HG03159 (cell line): Measurements from ENCODE around the gene SURF1.
"Not testable (repeated sequence)": the region's sequence is repeated elsewhere in the genome, so short reads cannot be mapped to it uniquely, and the experiment has no call there.

ENCODE experiments used
- ATAC-seq: cut with Tn5 transposase; IDR thresholded peaks from one replicate; pipeline ENCODE4 v1.9.1; 2021; ENCODE audit warnings: mild to moderate bottlenecking, moderate library complexity; ENCODE audit not compliant: unreplicated experiment

The SURF1 gene

DNA sequence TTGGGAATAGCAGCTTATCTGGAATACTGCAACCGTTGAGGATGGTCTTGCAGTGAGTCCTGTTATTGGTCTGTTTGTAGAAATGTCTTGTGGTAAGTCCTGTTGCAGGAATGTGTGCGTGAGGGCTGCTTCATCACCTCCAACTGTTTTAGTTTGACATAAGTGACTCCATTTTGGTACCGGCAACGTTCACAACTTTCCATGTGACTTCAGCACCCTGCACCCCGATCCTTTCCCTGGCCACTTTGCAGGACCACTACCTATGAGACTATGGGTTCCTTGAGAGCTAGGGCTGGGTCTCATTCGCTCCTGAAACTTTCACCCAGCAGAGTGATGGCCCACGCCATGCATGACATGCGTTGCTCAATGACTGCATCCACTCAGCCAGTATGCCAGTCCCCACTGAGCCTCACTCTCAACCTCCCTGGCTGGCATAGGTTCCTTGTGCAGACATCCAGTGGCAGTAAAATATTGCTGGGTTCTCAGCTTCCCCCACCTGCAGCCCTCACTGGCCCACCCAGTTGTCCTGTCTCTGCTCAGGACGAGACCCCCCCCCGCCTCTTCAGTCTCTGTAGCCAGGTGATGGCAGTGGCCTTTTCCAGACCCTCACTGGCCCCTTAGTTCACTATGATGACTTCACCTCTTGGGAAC is 28.3 kb downstream of the SURF1 start:
- no peak for ATAC-seq

DNA sequence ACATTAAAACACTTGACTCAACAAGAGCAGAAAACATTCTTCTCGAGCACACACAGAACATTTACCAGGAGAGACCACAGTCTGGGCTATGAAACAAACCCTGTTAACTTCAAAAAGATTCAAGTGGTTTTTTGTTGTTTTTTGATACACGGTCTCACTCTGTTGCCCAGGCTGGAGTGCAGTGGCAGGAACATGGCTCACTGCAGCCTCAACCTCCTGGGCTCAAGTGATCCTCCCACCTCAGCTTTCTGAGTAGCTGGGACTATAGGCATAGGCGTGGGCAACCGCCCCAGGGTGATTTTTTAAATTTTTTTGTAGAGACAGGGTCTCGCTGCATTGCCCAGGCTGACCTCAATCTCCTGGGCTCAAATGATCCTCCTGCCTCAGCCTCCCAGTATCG is 29.3 kb downstream of the SURF1 start:
- ATAC-seq: not testable (repeated sequence)

- no peak for ATAC-seq
Observed at GRCh38 chr9:133323991-133324703, 32.1 kb downstream of the SURF1 start.

DNA sequence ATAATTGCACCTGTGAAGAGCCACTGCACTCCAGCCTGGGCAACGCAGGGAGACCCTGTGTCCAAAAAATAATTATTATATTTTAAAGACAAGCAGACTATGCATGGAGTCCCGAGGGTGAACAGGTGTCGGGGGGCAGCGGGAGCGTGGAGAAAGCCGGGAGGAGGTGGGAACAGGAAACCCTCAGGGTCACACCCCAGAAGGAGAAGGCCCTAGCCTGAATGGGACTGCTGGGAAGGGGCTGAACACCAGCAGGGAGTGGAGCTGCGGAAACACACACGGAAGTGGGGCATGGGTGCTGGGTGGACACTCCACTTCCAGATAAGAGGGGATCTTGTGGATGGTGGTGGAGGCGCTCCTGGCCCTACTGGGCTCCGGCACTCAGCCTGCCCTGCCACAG is 33.1 kb downstream of the SURF1 start:
- ATAC-seq: no peak

DNA sequence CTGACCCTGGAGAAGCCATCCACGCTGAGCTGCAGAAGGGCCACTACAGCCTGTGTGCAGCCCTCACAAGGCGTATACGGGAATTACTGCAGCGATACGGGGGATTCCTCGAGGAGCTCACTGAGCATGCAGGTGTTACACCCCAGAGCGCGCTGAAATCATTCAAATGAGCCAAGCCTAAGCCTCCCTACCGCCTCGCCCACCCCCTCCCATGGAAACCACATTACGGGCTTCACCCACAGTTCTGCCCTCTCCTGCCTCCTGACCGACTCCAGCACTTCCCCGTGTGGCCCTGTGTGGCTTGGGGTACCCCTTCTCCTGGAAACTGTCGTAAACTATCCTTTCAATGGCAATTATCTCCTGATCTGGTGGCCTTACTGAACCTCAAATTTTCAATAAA is 33.6 kb downstream of the SURF1 start:
- no peak for ATAC-seq

DNA sequence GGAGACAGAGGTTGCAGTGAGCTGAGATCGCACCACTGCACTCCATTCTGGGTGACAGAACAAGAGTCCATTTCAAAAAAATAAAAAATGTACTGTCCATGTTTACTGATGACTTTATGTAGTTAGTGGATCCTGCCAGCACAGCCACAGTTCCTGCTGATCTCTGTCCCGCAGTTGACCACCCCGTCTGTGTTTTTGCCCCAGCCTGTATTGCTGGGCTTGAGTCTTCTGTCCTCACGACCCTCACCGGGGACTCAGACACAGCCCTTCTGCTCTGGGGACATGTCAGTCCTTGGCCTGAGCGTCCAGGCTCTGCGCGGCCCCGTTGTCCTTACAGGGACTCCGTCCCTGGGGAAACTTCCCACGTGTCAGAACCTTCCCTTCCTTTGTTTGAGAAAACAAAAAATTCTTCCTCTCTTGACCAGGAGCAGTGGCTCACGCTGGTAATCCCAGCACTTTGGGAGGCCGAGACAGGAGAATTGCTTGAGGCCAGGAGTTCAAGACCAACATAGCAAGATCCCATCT is 34.8 kb downstream of the SURF1 start:
- ATAC-seq: no peak

DNA sequence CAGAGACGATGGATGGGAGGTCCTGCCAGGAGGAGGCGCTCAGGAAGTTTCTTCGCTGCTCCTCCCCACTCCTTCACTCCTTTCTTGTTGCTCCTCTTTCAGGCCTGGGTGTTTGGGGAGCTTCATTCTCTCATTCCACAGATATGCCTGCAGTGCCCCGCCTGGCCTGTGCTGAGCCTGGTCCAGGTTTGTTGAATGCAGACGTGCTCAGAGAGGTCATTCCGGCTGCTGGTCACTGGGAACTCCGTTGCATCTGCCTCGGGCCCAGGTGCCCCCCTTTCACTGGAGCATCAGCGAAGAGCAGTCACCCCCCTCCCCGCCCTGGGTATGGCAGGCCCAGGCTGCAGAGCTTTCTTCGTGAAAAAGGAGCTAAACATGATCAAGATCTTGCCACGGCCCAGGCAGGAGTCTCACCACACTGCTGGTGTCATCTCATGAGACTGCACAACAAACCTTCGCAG is 35.8 kb downstream of the SURF1 start:
- ATAC-seq: no peak

DNA sequence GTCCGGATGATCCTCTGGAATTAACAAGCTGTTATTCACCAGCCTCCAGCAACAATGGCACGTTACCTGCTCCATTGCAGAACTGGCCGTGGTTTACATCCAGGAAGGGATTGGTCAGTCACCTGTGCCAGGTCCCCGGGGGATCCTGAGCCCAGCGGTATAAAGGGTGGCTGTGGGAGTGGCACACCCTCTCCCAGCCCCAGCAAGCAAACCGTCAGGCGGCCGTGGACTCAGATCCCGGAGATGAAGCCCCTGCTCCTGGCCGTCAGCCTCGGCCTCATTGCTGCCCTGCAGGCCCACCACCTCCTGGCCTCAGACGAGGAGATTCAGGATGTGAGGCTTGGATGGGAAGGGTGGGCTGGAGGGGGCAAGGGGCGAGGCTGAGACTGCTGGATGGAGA is 38.7 kb downstream of the SURF1 start:
- not testable (repeated sequence) for ATAC-seq

DNA sequence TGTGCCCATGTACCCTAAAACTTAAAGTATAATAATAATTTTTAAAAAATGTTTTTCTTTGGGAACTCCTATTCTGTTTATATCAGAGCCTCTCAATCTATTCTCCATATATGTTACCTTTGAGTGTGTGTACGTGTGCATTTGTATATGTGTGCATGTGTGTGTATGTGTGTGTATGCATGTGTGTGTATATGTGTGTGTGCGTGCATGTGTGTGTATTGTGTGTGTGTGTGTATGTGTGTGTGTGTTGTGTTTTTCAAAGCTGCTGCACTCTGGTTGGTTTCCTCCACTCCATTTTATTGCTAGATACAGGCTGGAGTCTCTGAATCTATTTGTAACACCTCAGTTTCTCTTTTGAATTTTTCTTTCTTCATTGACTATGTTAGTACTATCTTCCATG is 40.3 kb downstream of the SURF1 start:
- no peak for ATAC-seq

GRCh38 chr9:133309608-133310007 is 46.7 kb downstream of the SURF1 start:
- no peak for ATAC-seq

GRCh38 chr9:133307301-133307700 is 49.0 kb downstream of the SURF1 start:
- no peak for ATAC-seq

- no peak for ATAC-seq
Observed at GRCh38 chr9:133306242-133307204, 49.8 kb downstream of the SURF1 start.

DNA sequence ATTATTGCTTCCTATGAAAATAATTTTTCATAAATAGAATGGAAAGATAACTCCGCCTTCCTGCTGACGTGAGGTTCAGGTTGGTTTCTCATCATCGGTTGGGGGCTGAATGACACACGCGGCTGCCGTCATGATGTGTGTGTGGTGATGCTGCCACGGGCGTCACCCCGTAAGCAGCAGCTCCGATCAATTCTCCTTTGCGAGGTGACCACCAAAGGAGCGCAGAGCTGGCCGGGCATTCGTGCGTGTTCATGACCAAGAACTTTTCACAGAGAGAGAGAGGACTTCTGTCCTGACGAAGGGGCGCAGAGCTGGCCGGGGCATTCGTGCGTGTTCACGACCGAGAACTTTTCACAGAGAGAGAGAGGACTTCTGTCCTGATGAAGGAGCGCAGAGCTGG is 50.6 kb downstream of the SURF1 start:
- ATAC-seq: no peak

DNA sequence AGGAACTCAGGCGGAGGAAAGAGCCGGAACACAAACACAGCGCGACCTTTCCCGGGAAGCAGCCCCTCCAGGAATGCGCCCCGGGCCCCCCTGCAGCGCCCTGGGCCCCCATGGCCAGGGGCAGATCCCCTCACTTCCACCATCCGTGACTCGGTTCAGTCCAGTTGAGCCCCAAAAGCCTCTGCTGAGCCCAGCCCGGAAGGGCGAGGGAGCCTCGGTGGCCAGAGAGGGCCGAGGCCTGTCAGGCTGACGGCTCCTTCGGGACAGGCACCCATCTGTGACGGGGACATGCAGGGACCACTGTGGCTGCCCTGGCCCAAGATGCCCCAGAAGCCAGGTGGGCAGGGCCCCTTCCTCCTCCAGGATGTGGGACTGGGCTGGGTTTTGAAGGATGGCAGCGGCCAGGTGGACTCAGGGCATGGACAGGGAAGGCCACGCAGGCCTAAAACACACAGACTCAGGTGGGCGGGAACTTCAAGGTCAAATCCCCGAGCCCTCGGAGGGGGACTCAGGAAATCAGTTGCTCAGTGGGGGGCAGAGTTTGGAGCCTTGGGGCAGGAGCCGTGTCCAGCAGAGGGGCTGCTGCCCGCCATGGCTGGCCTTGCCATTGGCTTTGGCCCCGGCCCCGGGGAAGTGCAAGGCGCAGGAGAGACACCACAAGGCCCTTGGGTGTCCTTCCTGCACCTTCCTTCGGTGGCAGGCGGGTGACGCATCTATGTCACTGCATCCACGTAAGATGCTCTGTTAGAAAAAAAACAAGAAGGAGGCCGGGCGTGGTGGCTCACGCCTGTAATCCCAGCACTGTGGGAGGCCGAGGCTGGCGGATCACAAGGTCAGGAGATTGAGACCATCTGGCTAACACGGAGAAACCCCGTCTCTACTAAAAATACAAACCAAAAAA is 51.6 kb downstream of the SURF1 start:
- ATAC-seq: no peak

GRCh38 chr9:133304158-133304470 is 52.2 kb downstream of the SURF1 start:
- no peak for ATAC-seq

GRCh38 chr9:133303266-133304157 is 52.8 kb downstream of the SURF1 start:
- ATAC-seq: no peak
